Fibroblast of lung (primary cell): ENCODE results near the gene PCNT. TPM values are rescaled to one million over a fixed set of nuclear protein-coding genes. Genes with fewer than 3 reads are reported as not detected.

Experiments
- DNase-seq, 2 donors: peaks; one replicate each; pipeline versions ENCODE4 v3.0.0 to v3.0.0-alpha.2; 2010; ENCODE audit warnings: low read depth in 2 of 2
- H2AFZ ChIP-seq: 2 replicates; pipeline ENCODE4 v1.5.1; 2012; ENCODE audit warnings: low read length, control low read depth, inconsistent platforms
- H3K27ac ChIP-seq: 2 replicates; pipeline ENCODE4 v1.5.1; 2011; ENCODE audit warnings: low read length, control low read depth; ENCODE audit not compliant: insufficient read depth
- H3K27me3 ChIP-seq: 2 replicates; pipeline ENCODE4 v1.5.1; 2011; ENCODE audit warnings: mild to moderate bottlenecking, low read length; ENCODE audit not compliant: control insufficient read depth, insufficient read depth
- H3K36me3 ChIP-seq: 2 replicates; pipeline ENCODE4 v1.5.1; 2011; ENCODE audit warnings: low read length; ENCODE audit not compliant: control insufficient read depth, insufficient read depth
- H3K4me1 ChIP-seq: 2 replicates; pipeline ENCODE4 v1.5.1; 2011; ENCODE audit warnings: low read length; ENCODE audit not compliant: control insufficient read depth, insufficient read depth; ENCODE audit errors: extremely low read depth
- H3K4me2 ChIP-seq: 2 replicates; pipeline ENCODE4 v1.5.1; 2011; ENCODE audit warnings: low read length, control low read depth; ENCODE audit not compliant: insufficient read depth; ENCODE audit errors: extremely low read depth
- H3K4me3 ChIP-seq, 4 experiments: fragments of 200-600 bp in 1 of 4; sonication (generic) in 1 of 4; replicated peaks in 1 of 4; 2 replicates each; pipeline ENCODE4 v1.5.1; 2011 to 2016; ENCODE audit warnings: low read length in 4 of 4, low read depth in 3 of 4, mild to moderate bottlenecking in 3 of 4, control low read depth in 2 of 4, inconsistent platforms in 1 of 4, mixed read lengths in 1 of 4; ENCODE audit not compliant: insufficient read depth in 1 of 4; ENCODE audit errors: control extremely low read depth in 1 of 4
- H3K79me2 ChIP-seq: 2 replicates; pipeline ENCODE4 v1.5.1; 2012; ENCODE audit warnings: mild to moderate bottlenecking, low read length, inconsistent platforms; ENCODE audit not compliant: control insufficient read depth, insufficient read depth
- H3K9ac ChIP-seq: 2 replicates; pipeline ENCODE4 v1.5.1; 2011; ENCODE audit warnings: mild to moderate bottlenecking, low read length, control low read depth; ENCODE audit not compliant: insufficient read depth
- H3K9me3 ChIP-seq: 2 replicates; pipeline ENCODE4 v1.5.1; 2012; ENCODE audit warnings: low read depth, low read length; ENCODE audit not compliant: control insufficient read depth, insufficient read depth
- H4K20me1 ChIP-seq: 2 replicates; pipeline ENCODE4 v1.5.1; 2011; ENCODE audit warnings: low read length; ENCODE audit not compliant: control insufficient read depth, insufficient read depth; ENCODE audit errors: extremely low read depth
- CTCF ChIP-seq, 2 donors: IDR thresholded peaks in 1 of 2; conservative IDR thresholded peaks in 1 of 2; 1 replicate in 1 of 2; 2 replicates in 1 of 2; pipeline ENCODE4 v1.5.1; 2011 to 2012; ENCODE audit warnings: low read length in 2 of 2, control low read depth in 1 of 2, inconsistent platforms in 1 of 2, low read depth in 1 of 2, mild to moderate bottlenecking in 1 of 2
- EZH2 ChIP-seq: IDR thresholded peaks from 2 replicates; pipeline ENCODE4 v1.5.1; 2012; ENCODE audit warnings: low read length, control low read depth, mild to moderate bottlenecking; ENCODE audit errors: missing control alignments
- polyA plus RNA-seq, 2 donors: library from polyadenylated mRNA; depleted of rRNA in 1 of 2; stranded (reverse) in 1 of 2; unstranded in 1 of 2; fragments of >200 nt; gene quantifications; 2 replicates each; pipeline ENCODE4 v1.2.1, GENCODE V29; 2011 to 2012; ENCODE audit warnings: missing spikeins in 1 of 2
- total RNA-seq: library from RNA; depleted of rRNA; stranded (reverse); fragments of >200 nt; gene quantifications from 2 replicates; pipeline ENCODE4 v1.2.1, GENCODE V29; 2014

The PCNT gene
- total and polyA plus RNA-seq, 2 donors (not counting 1 experiment from before 2014, with no cell fraction given): 7.4 to 26.1 TPM

- Histone ChIP-seq H2AFZ (no peak overlapping the region), H3K79me2 (no peaks in the 10 kb centered on the region), H3K4me1 (no peaks in the 10 kb centered on the region), H3K36me3 (peaks cover 20% of the 10 kb centered on the region), H3K27ac (no peak overlapping the region), H3K4me2 (no peak overlapping the region), H3K9ac (no peak overlapping the region), H3K9me3 (no peaks in the 10 kb centered on the region), H3K27me3 (no peaks in the 10 kb centered on the region), H3K4me3 (no peak overlapping the region), H4K20me1 (no peaks in the 10 kb centered on the region)
- TF ChIP-seq CTCF (conservative IDR thresholded peaks at IDR 0.05 in 1 of 2, IDR thresholded peaks at IDR 0.05 in 1 of 2; ENCODE audit: low read depth in 1 of 2, low read length in 2 of 2) (no peak), EZH2 (no peak)
- DNase-seq: no peak
Measured at GRCh38 chr21:46362946-46363345, 39.0 kb downstream of the PCNT start.

- DNase-seq: no peak
- H2AFZ ChIP-seq: no peak overlapping the region
- no peaks in the 10 kb centered on the region for H4K20me1 ChIP-seq
- H3K9me3 ChIP-seq: no peaks in the 10 kb centered on the region
- H3K4me2 ChIP-seq: no peak overlapping the region
- TF ChIP-seq CTCF (conservative IDR thresholded peaks at IDR 0.05 in 1 of 2, IDR thresholded peaks at IDR 0.05 in 1 of 2; ENCODE audit: low read depth in 1 of 2, low read length in 2 of 2) (no peak), EZH2 (no peak)
- no peak overlapping the region for H3K27ac ChIP-seq
- H3K27me3 ChIP-seq: no peaks in the 10 kb centered on the region
- H3K4me3 ChIP-seq: no peak overlapping the region
- peaks cover 18% of the 10 kb centered on the region for H3K36me3 ChIP-seq
- H3K4me1 ChIP-seq: no peaks in the 10 kb centered on the region
- peaks cover 3% of the 10 kb centered on the region for H3K79me2 ChIP-seq
- no peak overlapping the region for H3K9ac ChIP-seq
Measured at GRCh38 chr21:46363698-46364097, 39.7 kb downstream of the PCNT start.

- no peak for TF ChIP-seq CTCF (conservative IDR thresholded peaks at IDR 0.05 in 1 of 2, IDR thresholded peaks at IDR 0.05 in 1 of 2; ENCODE audit: low read depth in 1 of 2, low read length in 2 of 2)
- no peak overlapping the region for H3K4me2 ChIP-seq
- DNase-seq: no peak
- H3K79me2 ChIP-seq: peaks cover 6% of the 10 kb centered on the region
- no peak overlapping the region for H3K4me3 ChIP-seq
- H3K36me3 ChIP-seq: peaks cover 21% of the 10 kb centered on the region
- H4K20me1 ChIP-seq: no peaks in the 10 kb centered on the region
- no peaks in the 10 kb centered on the region for H3K9me3 ChIP-seq
- no peaks in the 10 kb centered on the region for H3K27me3 ChIP-seq
- H2AFZ ChIP-seq: no peak overlapping the region
- no peaks in the 10 kb centered on the region for H3K4me1 ChIP-seq
- H3K27ac ChIP-seq: no peak overlapping the region
- H3K9ac ChIP-seq: no peak overlapping the region
Measured at GRCh38 chr21:46366091-46366490, 42.1 kb downstream of the PCNT start.
